Stimulated activated CD4-positive, alpha-beta T cell treated with anti-CD3 and anti-CD28 coated beads, Interleukin-1b, Interleukin-23, amount 100 ng/mL, for 24 hours (primary cell): ENCODE data around the gene PILRB.
"Not testable (repeated sequence)": the region's sequence is repeated elsewhere in the genome, so short reads cannot be mapped to it uniquely, and the experiment has no call there.

ENCODE experiments used
- DNase-seq, 4 experiments: peaks; one replicate each; pipeline ENCODE4 v3.0.0-alpha.2; 2020; ENCODE audit warnings: low read depth in 4 of 4, low spot score in 1 of 4

The PILRB gene

DNA sequence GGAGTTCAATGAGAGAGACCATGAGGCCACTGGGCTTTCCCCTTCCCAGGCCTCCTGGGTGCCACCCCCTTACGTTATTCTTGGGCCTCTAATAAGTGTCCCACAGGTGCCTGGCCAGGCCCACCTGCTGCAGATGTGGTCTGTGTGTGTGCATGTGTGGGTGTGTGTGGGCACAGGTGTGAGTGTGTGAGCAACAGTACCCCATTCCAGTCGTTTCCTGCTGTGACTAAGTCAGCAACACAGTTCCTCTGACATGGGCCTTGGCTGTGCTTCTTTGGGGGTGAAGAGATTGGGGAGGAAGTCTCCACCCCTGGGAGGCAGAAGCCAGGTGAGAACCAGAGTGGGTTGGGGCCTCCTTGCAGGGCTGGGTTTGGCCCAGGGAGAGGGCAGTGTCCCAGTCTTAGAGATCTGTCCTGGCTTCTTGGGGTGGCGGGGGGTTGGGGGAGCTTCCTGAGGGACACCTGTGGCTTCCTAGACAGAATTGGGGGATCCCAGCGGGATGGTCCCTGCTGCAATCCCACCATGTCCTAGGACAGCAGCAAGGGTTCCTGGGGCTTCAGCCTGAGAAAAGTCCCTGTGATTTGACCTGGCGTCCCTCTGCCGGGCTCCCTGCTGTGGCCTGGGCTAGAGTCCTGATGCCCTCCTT is 4.1 kb upstream of the PILRB start:
- DNase-seq = no peak

GRCh38 chr7:100356416-100357068 is 1.4 kb upstream of the PILRB start:
- DNase-seq = no peak

DNA sequence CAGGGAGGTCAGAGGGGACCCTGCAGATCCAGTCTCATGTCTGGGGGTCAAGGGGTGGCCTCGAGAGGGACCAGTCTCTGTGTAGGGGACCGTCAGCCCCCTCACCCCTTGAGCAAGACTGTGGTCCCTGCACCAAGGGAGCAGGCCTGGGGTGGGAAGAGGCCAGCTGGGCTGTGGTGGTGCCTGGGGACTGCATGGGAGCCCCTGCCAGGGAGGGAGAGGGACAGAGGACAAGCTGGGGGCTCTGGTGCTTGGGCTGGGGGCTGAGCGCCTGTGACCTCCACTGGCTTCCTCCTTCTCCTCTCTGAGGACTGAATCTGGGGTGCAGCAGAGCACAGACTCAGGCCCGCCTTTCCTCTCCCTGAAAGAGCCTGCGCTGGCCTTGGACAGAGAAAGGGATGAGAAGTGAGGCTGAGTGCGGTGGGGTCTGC is 771 bp upstream of the PILRB start:
- no peak for DNase-seq

DNA sequence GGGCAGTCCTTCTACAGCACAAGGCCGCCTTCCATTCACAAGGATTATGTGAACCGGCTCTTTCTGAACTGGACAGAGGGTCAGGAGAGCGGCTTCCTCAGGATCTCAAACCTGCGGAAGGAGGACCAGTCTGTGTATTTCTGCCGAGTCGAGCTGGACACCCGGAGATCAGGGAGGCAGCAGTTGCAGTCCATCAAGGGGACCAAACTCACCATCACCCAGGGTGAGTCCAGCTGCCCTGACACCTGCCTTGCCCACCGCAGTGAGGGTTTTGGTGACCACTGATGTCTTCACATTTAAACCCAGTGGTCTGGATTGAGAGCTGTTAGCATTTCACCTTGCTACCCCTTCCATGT is 918 bp downstream of the PILRB start:
- no peak for DNase-seq

DNA sequence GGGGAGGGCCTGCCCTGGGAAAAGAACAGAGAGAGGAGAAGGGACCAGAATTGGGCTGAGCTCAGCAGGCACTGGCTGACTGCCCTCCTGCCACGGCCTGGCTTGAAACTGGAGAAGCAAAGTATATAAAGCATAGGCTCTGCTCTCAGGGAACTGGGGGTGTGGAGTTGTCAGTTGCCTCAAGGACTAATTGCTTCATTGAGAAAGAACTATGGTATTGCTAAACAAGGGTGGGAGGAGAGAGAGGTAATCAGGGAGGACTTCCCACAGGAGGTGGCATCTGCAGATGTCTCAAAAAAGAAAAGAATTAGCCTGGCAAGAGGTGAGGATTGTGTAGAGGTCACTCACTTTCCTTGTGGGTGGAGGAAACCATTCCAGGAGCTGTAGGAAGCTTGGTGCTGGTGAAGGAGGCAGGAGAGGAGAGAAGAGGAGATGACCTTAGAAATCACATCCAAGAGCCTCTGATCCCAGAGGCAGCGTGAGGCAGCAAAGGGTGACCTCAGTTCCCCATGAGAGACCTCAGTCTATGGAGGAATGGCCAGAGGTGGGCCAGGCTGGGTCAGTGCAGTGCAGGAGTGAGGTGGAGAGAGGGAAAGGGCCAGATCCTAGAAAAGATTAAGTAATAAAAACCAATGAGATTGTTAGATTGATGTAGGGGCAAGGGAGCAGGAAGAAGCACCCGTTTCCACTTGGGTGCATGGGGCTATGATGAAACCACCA is 2.4 kb downstream of the PILRB start:
- DNase-seq = no peak

DNA sequence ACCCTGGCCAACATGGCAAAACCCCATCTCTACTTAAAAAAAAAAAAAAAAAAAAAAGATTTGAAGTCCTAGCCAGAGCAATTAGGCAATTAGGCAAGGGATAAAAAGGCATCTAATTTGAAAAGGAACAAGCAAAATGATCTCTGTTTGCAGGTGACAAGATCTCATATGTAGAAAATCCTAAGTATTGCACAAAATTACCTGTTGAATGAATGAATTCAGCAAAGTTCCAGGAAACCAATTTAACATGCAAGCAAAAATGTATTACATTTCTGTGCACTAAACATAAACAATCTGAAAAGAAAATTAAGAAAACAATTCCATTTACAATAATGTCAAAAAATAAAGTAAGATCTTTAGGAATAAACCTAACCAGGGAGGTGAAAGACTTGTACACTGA is 5.2 kb downstream of the PILRB start:
- DNase-seq = no peak

DNA sequence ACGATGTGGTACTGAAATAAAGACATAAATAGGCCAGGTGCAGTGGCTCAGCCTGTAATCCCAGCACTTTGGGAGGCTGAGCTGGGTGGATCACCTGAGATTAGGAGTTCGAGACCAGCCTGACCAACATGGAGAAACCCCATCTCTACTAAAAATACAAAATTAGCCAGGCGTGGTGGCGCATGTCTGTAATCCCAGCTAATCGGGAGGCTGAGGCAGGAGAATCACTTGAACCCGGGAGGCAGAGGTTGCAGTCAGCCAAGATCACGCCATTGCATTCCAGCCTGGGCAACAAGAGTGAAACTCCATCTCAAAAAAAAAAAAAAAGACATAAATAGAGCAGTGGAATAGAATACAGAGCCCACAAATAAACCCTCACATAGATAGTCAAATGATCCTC is 5.9 kb downstream of the PILRB start:
- not testable (repeated sequence) for DNase-seq

GRCh38 chr7:100364480-100364879 is 6.6 kb downstream of the PILRB start:
- DNase-seq = no peak

DNA sequence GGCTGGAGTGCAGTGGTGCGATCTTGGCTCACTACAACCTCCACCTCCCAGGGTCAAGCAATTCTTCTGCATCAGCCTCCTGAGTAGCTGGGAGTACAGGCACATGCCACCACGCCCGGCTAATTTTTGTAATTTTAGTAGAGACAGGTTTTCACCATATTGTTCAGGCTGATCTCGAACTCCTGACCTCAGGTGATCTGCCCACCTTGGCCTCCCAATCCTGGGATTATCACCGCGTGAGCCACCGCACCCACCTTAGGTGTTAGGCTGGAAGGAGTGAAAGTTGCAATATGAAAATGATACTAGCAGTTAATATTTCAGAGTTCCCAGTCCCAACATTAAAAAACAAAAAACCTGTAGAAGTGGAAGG is 8.1 kb downstream of the PILRB start:
- not testable (repeated sequence) for DNase-seq

GRCh38 chr7:100366411-100367250 is 8.7 kb downstream of the PILRB start:
- DNase-seq = no peak

GRCh38 chr7:100367251-100367620 is 9.3 kb downstream of the PILRB start:
- DNase-seq = no peak

DNA sequence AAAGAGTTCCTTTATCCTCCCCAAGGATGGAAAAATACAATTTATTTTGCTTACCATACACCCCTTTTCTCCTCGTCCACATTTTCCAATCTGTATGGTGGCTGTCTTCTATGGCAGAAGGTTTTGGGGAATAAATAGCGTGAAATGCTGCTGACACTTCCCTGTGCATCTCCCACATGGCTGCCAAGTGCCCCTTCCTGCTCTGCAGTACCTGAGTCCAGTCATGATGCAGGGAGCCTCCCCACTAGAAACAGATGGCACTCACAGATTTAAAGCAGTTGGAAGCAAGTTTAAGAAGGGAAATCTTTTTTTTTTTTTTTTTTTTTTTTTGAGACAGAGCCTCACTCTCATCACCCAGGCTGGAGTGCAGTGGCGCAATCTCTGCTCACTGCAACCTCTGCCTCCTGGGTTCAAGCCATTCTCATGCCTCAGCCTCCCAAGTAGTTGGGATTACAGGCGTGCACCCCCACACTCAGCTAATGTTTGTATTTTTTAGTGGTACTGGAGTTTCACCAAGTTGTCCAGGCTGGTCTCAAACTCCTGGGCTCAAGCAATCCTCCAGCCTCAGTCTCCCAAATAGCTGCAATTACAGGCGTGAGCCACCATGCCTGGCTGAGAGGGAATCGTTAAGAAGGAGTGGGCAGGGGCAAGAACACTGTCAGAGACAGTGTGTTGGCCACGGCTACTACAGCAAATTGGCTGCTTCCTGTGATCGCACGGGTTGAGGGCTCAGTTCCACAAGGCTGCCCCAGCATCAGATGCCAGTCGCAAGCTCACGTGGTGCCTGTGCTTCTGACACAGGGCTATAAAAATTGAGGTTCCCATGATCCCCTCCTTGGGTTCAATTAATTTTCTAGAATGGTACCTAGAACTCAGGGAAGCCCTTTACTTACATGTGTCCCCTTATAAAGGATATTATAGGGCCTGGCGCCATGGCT is 10.0 kb downstream of the PILRB start:
- DNase-seq = no peak

- DNase-seq = no peak
Measured at GRCh38 chr7:100369105-100369504, 11.2 kb downstream of the PILRB start.

- no peak for DNase-seq
Measured at GRCh38 chr7:100370303-100370702, 12.4 kb downstream of the PILRB start.

GRCh38 chr7:100370746-100371145 is 12.8 kb downstream of the PILRB start:
- no peak for DNase-seq

GRCh38 chr7:100371561-100372171 is 13.7 kb downstream of the PILRB start:
- DNase-seq = no peak

DNA sequence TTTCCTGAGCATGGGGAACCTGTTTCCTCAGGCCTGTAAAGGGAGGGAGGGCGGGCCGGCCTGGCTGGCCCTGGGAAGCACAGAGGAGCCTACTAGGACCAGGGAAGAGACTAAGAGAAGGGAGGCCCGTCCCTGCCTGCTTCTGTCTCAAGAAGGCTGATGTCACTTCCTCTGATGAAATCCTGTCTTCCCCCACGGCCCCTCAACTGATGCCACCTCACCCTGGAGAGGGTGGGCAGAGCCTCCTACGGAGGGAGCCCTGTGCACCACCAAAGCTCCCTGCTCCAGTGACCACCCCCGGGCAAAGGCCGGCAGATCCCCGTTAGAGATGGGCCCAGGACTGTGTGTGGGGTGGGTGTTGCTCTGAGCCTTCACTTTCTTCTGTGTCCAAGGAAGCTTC is 14.3 kb downstream of the PILRB start:
- no peak for DNase-seq

- DNase-seq = no peak
Measured at GRCh38 chr7:100372694-100373093, 14.8 kb downstream of the PILRB start.

DNA sequence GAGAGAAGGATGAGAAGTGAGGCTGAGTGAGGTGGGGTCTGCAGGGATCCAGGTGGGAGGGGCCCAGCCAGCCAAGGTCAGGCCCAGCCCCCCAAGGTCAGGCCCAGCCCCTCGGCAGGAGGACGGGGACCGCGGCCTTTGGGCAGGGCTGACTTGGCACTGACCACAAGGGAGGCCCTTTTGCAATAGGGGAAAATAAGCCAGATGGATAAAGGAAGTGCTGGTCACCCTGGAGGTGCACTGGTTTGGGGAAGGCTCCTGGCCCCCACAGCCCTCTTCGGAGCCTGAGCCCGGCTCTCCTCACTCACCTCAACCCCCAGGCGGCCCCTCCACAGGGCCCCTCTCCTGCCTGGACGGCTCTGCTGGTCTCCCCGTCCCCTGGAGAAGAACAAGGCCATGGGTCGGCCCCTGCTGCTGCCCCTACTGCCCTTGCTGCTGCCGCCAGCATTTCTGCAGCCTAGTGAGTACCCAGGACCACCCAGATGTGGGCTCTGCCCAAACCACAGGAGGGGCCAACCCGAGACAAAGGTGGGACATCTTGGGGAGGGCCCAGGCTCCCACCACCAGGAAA is 15.4 kb downstream of the PILRB start, which contains the start of gene PILRA:
Gene PILRA, plus strand, starts transcription at position 227 of the 571 bp plus-strand sequence. Its CDS starts 170 bp downstream, at position 397.
- DNase-seq = no peak
